ENCODE data around the gene CPE. TPM values are rescaled to one million over a fixed set of nuclear protein-coding genes. Genes with fewer than 3 reads are reported as not detected.
"Not testable (repeated sequence)": the region's sequence is repeated elsewhere in the genome, so short reads cannot be mapped to it uniquely, and the experiment has no call there.

The CPE gene
- total RNA-seq, 1 experiment from 2014 or later: 53.6 TPM

DNA sequence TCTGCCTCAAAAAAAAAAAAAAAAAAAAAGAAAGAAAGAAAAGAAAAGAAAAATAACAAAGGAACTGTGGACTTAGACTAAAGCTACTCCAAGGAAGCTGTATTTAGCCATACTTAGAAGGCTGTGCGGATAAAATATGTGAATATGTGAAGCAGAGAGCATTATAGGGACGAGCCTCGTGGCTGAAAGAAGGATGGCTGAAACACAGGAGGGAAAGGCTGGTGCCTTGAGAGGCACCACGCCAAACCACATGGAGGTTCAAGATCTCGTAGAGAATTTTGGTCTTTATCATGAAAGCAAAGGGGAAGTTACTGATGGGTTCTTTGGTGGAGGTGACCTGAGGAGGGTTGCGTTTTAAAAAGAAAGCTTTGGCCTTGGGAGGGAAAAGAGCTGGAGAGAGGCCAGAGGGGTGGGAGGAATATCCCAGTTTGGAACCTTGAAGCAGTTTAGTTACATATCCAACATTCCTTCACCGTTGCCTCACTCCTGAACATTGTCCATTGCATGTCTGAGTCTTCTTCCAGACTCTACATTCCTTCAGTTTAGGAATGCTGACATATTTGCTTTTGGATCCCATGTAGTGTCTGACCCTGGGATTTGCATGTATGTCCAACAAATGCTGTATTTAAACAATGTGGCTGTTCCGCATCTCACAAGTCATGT is 82.5 kb downstream of the CPE start:
- peak; percentile 75 for DNase-seq (ENCODE audit: low read depth)

GRCh38 chr4:165462009-165462408 is 83.2 kb downstream of the CPE start:
- no peak for DNase-seq (ENCODE audit: low read depth)

DNA sequence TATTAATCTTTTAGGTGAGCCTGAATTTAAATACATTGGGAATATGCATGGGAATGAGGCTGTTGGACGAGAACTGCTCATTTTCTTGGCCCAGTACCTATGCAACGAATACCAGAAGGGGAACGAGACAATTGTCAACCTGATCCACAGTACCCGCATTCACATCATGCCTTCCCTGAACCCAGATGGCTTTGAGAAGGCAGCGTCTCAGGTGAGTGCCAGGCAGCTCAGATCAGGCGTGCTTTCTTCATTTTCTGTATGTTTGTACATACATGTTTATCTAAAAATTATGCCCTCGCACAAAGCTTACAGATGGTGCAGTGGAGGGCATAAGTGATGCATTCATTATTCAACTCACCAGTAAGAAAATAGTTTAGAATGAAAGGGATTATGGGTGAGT is 85.6 kb downstream of the CPE start:
- no peak for DNase-seq (ENCODE audit: low read depth)

GRCh38 chr4:165464813-165465381 is 86.1 kb downstream of the CPE start:
- DNase-seq (ENCODE audit: low read depth): peak; percentile 23

DNA sequence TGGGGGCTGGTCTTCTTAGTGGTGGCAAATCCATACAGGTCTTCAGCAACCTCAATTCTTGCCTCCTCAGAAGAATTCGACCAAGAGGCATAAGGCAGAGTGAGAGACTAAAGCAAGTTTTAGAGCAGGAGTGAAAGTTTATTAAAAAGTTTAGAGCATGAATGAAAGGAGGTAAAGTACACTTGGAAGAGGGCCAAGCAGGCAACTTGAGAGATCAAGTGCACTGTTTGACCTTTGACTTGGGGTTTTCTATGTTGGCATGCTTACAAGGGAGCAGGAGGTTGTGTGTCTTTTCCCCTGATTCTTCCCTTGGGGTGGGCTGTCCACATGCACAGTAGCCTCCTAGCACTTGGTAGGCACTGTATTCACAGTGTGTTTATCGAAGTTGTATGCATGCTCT is 91.2 kb downstream of the CPE start:
- DNase-seq (ENCODE audit: low read depth): no peak

DNA sequence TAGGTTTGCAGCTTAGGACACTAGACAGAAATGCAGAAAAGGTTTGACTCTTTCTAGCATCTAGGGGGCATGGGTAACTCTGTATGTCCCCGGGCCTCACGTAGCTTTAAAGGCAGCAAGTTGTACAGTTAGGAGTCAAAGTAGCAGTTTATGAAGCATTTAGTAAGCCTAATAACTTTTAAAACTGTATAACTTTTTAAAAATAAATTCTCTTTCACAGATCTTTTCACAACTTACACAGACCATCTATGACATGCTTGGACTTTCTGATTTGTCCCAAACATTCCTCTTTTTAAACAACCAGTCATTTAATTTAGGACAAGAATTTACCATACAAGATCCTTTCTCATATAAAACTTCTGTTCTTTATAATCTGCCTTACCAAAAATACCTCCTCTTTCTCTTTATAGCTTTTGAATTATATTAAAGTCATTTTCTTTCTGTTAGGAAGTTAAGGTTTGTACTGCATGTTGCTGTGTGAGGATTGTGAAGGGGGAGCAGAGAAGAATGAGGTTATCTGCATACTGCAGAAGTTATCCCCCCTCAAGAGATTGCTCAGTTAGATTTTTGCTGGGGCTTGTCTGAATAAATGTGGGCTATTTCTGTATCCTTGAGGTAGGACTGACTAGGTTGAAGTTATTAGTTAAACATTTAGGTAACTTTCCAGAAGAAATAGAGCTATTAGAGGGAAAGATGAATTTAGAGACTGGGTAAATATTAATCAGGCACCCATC is 94.3 kb downstream of the CPE start:
- no peak for DNase-seq (ENCODE audit: low read depth)

DNA sequence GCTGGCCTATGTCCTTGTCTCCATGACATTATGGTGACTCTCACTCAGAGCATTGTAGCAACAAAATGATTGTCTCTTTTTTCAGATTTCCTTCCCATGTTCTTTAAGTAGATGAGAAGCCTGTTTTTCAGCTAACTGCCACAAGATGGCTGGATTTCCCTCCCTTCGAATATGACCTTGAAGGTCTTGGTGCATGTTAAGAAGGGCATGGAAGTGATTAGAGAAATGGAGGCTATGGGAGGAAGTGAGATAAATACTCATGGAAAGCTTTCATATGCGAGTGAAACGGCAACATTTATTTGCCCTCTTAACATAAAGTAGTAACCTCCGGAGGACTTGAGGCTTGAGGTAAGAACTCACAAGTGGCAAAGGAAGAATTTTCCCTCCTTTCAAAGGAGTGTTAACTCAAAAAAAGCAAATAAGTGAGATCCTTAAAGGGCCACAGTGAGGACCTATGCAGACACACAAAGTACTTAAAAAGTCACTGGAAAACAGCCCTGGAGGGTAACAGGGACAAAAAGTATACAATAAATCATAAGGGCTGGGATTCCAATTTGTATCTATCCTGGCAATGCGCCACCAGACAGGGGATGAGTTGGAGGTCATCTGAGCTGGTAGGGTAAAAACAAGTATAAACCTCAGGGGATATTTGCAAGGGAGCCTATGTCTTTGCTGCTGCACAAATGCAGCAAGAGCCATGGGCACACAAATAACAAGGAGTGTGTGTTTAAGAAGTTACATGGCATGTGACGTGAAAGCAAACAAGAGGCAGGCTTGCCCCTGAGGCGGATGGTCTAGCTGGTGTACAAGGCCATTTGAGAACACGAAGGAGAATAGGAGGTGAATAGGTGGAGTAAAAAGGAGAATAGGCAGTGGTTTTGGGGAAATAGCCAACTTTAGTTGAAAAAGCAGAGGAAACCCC is 96.2 kb downstream of the CPE start:
- no peak for DNase-seq (ENCODE audit: low read depth)

- no peak for DNase-seq (ENCODE audit: low read depth)
Measured at GRCh38 chr4:165475706-165476070, 96.9 kb downstream of the CPE start.

GRCh38 chr4:165476214-165477098 is 97.6 kb downstream of the CPE start:
- peak; percentile 90 for DNase-seq (ENCODE audit: low read depth)

GRCh38 chr4:165477799-165478198 is 99.0 kb downstream of the CPE start:
- no peak for DNase-seq (ENCODE audit: low read depth)

DNA sequence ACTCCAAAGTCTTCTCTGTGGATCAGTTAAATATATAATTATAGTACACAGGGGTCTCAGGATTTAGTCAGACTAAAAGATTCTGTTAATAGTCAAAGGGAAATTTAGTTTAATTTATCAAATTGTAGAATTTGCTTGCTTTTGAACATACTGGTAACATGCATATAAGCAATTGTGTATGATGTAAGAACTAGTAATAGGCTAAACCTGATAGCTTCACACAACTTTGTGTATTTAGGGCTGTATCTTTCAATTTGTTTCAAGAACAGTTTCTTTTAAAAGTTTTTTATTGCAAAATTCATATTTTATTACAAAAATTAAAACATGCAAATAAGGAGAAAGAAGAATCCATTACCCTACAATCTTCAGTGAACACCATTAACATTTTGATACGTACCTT is 99.5 kb downstream of the CPE start:
- no peak for DNase-seq (ENCODE audit: low read depth)

DNA sequence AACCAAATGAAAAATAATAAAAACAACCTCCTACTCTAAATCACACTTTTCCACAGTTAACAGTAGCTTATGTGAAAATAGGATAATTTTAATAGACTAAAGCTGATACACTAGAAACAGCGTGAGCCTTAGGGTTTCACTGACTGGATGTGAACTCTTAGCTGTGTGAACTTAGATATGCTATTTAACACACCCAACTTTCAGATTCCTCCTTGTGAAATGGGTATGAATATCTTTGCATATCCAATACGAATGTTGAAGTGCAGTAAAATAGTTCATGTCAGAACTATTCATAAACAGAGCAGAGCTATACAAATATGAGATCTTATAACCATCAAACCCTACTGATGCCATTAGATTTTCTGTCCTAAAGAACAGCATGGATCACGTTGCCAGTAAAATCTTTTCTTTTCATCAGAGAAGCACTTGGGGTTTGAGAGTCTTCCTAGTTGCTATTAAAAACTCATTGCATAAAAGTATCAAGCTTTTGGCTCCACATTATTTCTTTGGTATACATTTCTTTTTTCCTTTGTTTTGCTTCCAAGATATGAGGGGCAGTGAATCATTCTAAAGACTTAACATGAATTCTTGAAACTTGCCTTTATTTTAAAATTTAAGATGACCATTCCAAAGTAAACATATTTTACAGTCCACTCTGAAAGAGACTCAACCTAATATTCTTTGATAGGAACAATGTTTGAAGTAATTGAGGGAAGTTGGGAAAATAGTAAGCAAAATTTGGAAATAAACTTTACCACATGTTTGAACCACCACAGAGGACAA is 102.4 kb downstream of the CPE start:
- no peak for DNase-seq (ENCODE audit: low read depth)

DNA sequence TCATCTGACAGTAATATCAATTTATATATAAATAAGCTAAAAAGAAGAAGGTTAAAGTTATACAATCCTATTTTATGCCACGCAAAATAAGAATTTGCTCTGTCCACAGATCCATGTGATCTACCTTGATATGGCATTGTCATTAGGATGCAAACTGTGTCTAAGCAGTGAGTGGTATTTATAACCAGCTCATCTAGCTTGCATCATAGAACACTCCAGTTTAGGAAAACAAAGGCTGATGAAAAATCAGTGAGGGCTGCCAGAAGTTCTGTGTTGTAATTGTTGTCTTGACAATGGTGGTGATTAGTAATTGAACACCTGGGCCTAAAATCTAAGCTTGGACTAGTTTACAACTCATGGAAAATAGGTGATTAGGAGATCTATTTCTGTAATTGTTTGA is 111.0 kb downstream of the CPE start:
- DNase-seq (ENCODE audit: low read depth): no peak

- not testable (repeated sequence) for DNase-seq (ENCODE audit: low read depth)
Measured at GRCh38 chr4:165492583-165492982, 113.8 kb downstream of the CPE start.

DNA sequence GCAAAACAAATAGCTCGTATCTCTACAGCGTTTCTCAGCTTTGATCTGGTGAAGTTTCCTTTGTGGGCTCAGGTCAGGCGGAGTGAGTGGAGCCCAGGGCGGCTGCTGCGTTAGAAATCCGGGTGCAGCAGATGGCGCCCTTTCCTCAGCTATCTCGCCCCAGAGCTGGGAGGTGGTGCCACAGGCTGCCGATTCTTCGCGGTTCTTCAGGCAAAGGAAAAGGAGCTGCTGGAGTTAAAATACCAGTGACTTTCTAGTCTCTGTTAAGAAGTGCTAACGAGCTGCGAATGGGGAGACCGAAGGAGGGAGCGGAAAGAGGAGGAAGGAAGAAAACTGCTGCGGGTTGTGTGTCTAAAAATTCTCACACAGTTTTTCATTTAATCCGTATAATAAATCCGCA is 114.6 kb downstream of the CPE start:
- DNase-seq (ENCODE audit: low read depth): no peak

DNA sequence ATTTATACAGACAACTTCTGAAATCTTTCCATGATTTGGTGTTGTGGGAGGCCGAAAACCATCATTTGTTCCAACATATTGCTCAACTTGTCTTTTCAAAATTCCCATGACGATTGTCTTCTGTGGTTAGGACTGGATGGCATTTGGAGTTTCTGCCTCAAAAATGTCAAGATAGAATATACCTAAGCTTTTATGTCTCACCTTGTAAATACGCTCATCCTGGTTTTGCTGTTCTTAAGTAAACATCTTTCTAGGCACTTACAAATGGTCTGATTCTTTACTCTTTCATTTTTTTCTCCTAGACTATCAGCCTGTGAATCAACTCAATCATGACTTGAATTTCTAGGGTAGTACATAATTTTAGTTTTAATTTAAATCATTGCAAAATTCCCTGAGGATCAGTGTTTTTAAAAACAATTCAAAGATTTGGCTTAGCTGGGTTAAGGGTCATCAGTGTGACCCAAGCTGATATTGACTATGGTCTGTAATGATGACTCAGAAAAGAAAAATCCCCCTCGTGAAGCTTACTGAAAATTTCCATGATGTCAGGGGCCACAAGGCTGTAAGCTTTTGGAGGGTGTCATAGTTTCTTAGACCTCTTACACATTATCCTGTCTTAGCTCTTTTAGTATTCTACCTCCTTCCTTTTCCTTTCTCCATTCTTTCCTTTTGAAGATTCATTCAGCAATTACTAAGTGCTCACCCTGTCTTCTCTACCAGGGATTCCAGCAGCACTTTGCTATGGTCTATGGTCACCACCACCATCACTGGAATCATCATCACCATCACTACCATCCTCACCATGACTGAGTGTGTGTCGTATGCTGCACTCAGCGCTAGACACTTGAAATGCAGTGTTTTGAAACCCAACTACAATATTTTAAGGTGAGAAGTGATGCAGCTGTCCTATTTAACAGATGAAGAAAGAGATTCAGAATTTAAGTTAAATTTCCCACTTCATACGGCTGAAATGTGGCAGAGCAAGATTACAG is 124.4 kb downstream of the CPE start:
- DNase-seq (ENCODE audit: low read depth): peak; percentile 86

DNA sequence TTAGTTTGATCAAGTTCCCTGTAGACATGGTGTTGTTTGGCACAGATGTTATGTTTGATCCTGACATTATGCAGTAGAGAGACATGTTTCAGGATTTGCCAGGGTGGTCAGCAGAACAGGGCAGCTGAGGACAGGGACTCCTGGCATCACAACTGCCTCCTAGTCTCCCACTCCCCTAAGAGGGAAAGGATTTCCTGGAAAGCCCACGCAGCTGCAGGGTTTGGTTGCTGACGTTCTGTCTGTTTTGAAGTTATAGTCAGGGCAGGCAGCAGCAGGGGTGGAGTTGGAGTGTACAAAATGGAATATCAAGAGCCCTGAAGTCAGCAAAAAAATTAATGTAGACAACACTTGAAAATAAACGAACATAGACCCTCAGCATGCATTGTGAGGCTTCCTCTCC is 125.4 kb downstream of the CPE start:
- no peak for DNase-seq (ENCODE audit: low read depth)

DNA sequence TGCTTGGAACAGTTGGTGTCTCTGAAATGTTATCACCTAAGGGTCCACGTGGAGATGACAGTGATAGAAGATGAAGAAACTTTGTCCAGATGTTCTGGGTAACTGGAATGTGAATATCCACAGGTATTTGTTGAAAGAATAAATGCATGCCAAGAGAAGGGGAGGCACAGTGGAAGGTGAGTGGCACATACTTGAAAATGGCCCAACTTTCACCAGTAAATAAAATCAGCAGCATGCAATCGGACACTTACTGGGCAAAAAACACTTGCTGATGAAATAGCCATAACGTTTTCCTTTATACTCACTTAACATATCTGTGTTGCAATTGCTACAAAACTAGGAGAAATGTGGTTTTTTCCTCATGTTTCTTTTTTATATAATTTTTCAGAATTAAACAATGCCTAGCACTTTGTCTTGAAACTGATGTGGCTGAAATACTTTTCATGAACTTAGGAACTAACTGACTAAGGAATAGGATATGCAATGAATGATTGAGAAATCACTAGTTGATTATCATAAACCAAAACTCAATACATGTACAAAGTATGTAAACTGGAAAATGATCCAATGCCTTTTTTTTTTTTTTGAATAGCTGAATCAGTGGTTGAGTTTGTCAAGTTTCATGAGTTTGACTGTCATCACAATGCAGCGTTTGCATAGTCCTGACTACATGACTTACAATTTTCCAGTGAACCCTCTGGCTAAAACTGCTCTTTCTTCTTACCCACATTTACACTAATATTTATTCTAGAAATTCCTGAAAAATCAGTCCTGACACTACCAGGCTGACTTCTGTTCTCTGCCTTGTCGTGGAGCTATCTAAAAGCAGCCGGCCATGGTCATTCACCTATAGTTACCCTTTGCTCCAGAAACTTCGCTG is 127.4 kb downstream of the CPE start:
- DNase-seq (ENCODE audit: low read depth): peak; percentile 75
